Stimulated activated CD8-positive, alpha-beta memory T cell treated with anti-CD3 and anti-CD28 coated beads, Interleukin-4, amount 100 ng/mL, for 48 hours (primary cell): ENCODE measurements around the gene SURF4.

ENCODE experiments used
- DNase-seq: peaks from one replicate; pipeline ENCODE4 v3.0.0-alpha.2; 2020

SURF4 gene

GRCh38 chr9:133375724-133376654, at the start of gene SURF4, which contains the start of gene STKLD1:
Gene SURF4 (minus strand): TSS chr9:133376060. CDS start chr9:133375969, 91 bp downstream.
Gene STKLD1 (plus strand): TSS chr9:133376366. CDS start chr9:133376474, 108 bp downstream.
- peak; percentile 98 for DNase-seq

GRCh38 chr9:133425049-133425632, 49.3 kb upstream of the SURF4 start:
- DNase-seq, result no peak

GRCh38 chr9:133424187-133424586, 48.3 kb upstream of the SURF4 start:
- no peak for DNase-seq

GRCh38 chr9:133423216-133423615, 47.4 kb upstream of the SURF4 start:
- DNase-seq, result no peak

GRCh38 chr9:133421615-133422542, 46.0 kb upstream of the SURF4 start, which contains the start of gene ADAMTS13:
Gene ADAMTS13 (plus strand): TSS chr9:133422367. CDS start chr9:133422444, 77 bp downstream.
- peak; percentile 70 for DNase-seq

- peak; percentile 35 for DNase-seq
Observed at GRCh38 chr9:133420392-133420827, 44.5 kb upstream of the SURF4 start.

GRCh38 chr9:133419005-133419404, 43.1 kb upstream of the SURF4 start:
- no peak for DNase-seq

GRCh38 chr9:133417541-133418461, 41.9 kb upstream of the SURF4 start, which contains the start of gene REXO4:
Gene REXO4 (minus strand): TSS chr9:133418010. CDS start chr9:133417844, 166 bp downstream.
- peak; percentile 91 for DNase-seq

- DNase-seq, result no peak
Observed at GRCh38 chr9:133415170-133415569, 39.3 kb upstream of the SURF4 start.

- DNase-seq, result no peak
Observed at GRCh38 chr9:133408042-133408441, 32.2 kb upstream of the SURF4 start.

- peak; percentile 90 for DNase-seq
Observed at GRCh38 chr9:133406480-133407307, 30.8 kb upstream of the SURF4 start.

- DNase-seq, result no peak
Observed at GRCh38 chr9:133405508-133406438, 29.9 kb upstream of the SURF4 start.

GRCh38 chr9:133404454-133405002, 28.7 kb upstream of the SURF4 start:
- DNase-seq, result no peak

- peak; percentile 69 for DNase-seq
Observed at GRCh38 chr9:133403766-133404453, 28.1 kb upstream of the SURF4 start.

GRCh38 chr9:133402689-133403088, 26.8 kb upstream of the SURF4 start:
- no peak for DNase-seq

GRCh38 chr9:133401588-133401987, 25.7 kb upstream of the SURF4 start:
- DNase-seq, result no peak

- DNase-seq, result no peak
Observed at GRCh38 chr9:133400292-133400691, 24.4 kb upstream of the SURF4 start.

GRCh38 chr9:133397895-133398294, 22.0 kb upstream of the SURF4 start:
- DNase-seq, result no peak
